ENCODE measurements around the gene HOXC12.

- TF ChIP-seq CTCF (conservative IDR thresholded peaks at IDR 0.05; ENCODE audit: low read length), result no peak
- no peak for TF ChIP-seq EZH2phosphoT487 (IDR thresholded peaks at IDR 0.05; ENCODE audit: borderline replicate concordance, low read depth, low read length)
These were observed 12.8 kb downstream of the HOXC12 start for GRCh38 chr12:53967421-53967925.

Data from OCI-LY7 (cell line).